Skin of body (tissue), 2 donors: ENCODE data around the gene LMTK2. TPM values are rescaled to one million over a fixed set of nuclear protein-coding genes. Genes with fewer than 3 reads are reported as not detected.
"Not testable (repeated sequence)": the region's sequence is repeated elsewhere in the genome, so short reads cannot be mapped to it uniquely, and the experiment has no call there.

Source experiments
- DNase-seq: peaks from one replicate; lab custom pipeline; 2025; lab: John Stamatoyannopoulos, UW
- total RNA-seq: library from RNA; depleted of rRNA; stranded (reverse); fragments of >200 nt; gene quantifications from one replicate; pipeline ENCODE4 v1.2.3, GENCODE V29; 2014

LMTK2 gene
- total RNA-seq, 1 donor from 2014 or later = 12.9 TPM

DNA sequence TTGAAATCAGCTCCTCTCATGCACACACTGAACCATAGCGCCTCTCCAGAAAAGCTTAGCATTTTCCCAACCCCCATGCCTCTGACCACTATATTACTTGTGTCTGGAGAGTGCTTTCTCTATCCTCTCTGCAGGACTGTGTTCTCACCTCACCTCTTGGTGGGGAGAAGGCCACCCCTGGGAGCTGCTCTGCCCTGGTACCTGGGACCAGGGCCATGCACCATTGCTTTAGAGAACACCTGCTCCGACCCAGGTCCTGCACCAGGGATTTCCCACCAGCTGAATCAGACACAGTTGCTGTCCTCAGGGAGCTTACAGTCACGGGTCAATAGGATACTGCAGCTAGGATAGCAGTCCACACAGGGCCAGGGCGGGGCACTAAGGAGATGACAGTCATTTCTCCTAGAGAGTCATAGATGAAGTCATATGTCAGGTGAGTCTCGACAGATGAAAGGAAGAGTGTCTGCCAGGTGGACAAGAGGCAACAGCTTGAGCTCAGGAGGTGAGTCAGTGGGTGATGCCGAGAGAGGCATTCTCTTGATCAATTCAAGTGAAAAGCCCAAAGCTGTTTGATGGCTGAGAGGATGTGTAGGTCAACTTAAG lies 619 bp upstream of the LMTK2 start:
- DNase-seq = no peak

DNA sequence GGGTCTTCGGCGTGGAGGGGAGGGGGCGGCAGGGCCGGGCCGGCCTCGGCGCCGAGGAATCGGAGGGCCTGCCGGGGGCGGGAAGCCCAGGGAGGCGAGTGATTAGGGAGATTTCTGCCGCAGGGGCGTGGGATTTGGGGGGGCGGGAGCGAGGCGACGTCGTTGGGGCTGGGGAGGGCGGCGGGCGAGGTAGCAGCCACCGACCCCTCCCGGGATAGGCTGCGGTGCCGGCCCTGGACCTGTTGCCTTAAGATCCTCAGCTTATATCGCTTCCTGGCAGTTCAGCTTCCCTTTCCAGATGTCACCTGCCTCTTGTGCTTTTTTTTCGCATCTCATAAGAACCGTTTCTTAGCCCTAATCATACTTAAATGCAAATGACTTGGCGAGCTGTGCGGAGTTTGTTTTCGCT lies 655 bp downstream of the LMTK2 start:
- DNase-seq = no peak

DNA sequence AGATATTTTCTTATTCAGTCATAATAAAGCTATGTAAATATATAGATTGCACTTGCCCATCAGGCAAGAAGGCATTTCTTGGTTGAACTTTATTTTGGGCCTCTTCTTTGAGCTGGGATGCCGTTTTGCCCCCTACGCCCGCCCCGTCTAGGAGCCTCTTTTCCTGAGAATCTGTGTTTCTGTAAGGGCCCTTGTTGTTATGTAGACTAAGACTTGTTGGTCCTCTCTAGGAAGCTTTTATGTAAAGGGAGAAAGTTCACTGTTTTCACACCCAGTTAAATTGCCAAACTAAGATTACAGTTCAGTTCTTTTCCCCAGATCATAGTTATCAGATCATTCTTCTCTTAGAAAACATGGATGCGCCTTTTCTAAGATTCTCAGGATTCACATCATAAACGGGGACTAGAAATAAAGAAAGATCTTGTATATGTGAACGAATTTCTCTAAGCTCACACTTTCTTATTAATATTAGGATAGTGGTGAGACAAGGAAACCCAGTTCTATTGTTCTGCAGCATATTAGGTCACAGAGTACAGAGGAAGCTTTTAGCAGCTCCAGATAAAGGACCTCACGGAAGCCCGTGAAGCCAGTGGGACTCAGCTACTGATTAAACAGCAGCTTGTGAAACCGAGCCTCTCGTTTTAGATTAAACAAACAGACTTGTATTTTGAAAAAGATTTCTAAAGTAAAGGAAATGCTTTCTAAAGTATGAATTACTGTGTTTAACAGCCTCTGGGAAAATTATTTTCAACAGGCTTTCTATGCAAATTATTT lies 3.8 kb downstream of the LMTK2 start:
- DNase-seq = no peak

DNA sequence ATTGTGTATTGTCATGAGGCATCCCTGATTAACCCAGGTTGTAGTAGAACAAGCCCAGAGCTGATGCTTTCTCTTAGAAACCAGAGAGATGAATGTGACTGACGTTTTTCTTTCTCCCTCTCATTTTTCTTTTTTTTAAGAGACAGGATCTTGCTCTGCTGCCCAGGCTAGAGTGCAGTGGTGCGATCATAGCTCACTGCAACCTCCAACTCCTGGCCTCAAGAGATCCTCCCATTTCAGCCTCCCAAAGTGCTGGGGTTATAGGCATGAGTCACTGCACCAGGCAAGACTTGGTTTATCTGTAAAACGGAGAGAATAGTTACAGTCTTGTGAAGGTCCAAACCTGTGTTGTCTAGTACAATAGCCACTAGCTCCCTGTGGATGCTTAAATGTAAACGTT lies 5.4 kb downstream of the LMTK2 start:
- no peak for DNase-seq

DNA sequence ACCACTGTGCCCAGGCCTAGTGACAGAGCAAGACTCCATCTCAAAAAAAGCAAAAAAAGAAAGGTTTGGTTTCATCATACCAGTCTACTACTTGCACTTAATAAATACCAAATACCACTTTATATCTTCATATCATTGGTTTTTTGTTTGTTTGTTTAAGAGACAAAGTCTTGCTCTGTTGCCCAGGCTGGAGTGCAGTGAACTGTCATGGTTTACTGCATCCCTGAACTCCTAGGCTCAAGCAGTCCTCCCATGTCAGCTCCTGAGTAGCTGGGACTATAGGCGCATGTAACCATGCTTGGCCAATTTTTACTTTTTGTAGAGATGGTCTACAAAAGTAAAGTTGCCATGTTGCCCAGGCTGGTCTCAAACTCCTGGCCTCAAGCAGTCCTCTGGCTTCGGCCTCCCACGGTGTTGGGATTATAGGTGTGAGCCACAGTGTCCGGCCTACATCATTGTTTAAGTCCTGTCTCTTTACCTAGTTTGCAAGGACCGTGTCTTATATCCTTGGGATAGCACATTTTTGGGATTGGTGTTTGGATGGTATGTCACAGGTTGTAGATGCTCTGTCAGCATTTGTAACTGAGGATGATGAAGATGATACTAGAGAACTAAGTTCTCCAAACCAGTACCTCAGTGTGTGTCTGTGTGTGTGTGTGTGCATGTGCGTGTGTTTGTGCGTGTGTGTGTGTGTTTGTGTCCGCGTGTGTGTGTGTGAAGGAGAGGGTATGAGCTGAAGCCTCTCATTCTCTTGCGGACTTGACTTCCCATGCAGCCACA lies 9.3 kb downstream of the LMTK2 start:
- no peak for DNase-seq

DNA sequence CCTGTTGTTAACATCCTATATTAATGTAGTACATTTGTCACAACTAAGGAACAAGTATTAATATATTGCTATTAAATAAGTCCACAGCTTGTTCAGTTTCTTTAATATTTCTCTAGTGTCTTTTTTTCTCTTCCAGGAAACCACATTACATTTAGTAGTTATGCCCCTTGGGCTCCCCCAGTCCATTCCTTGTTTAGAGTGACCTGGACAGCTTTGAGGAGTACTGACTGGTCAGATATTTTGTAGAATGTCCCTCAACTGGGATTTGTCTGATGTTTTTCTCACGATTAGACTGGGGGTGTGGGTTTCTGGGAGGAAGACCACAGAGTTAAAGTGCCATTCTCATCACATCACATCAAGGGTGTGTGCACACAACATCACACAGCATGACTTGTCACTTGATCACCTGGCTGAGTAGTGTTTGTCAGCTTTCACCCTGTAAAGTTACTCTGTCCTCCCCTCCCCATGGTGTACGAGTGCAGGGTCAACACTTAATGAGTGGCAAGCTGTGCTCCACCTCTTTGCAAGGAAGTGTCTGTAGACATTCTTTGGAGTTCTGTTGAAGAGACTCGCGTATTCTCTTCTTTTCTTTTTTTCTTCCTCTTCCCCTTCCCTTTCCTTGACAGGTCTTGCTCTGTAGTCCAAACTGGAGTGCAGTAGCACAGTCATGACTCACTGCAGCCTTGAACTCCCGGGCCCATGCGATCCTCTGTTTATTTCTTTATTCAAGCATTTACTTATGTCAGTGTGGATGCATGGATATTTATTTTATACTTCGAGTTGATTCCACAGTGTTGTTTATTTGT lies 10.2 kb downstream of the LMTK2 start:
- DNase-seq = no peak

DNA sequence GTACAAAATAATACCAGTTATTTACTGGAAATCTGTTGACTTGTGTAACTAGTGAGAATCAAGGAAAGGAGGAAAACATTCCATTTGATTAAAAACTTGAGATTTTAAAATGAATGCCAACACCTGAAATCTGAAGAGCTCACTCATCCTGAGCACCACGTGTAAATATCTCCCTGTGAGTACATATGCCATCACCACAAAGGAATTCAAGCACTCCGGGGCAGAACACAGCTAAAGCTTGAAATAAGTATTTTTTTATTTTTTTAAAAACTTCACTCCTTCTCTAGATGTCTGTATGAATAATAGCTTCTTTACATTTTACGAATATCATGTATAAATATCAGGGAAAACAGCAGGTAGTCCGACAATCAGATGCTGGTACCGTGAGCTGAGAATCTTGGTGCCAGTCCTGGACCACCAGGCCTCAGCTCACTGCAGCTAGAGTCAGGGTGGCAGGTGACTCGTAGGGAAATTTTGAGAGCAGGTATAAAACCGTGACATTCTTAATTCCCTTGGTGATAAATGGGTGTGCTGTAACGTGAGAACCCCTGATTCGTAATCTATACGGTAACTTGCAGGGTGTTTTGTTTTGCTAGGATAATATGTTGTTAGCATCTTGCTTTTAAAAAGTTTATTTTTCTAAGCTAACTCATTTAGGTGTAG lies 12.7 kb downstream of the LMTK2 start:
- DNase-seq = no peak

DNA sequence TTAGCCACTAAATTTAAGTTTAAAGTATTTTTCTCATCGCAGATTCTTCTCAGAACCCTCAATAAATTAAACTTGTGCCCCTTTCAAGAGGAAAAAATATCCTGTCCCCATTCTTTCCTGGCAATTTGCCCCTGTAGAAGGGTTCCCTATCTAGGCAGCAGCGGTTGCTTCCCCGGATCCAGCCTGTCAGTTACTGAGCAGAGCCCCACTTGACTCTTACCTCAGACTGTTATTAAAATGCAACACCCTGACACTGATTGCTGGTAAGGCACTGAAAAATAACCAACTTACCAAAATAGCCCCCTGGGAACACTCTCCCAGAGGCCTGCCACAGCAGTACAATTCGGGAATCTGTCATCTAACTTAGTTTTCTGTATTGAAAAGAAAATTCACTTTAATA lies 13.9 kb downstream of the LMTK2 start:
- DNase-seq = no peak

DNA sequence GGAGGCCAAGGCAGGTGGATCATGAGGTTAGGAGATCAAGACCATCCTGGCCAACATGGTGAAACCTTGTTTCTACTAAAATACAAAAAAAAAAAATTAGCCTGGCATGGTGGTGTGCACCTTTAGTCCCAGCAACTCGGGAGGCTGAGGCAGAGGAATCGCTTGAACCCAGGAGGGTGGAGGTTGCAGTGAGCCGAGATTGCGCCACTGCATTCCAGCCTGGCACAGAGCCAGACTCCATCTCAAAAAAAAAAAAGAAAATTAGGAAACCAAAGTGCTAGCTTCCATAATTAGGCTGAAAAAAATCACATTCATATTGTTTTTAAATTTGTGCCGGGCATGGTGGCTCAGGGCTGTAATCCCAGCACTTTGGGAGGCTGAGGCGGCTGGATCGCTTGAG lies 14.7 kb downstream of the LMTK2 start:
- DNase-seq = not testable (repeated sequence)

DNA sequence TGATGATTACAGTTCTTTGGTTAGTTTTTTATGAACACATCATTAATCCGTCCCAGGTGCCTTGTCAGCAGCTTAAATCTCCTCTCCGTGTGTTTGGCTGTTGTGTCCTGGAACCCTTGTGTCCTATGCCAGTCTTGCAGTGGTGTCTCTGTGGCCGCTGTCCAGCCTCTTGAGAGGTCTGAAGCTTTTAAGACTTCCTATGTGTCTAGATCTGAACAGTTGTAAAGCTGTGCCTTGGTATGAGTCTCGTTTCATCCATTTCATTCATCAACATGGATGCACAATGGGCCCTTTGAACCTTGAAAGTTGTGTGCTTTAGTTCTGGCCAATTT lies 16.7 kb downstream of the LMTK2 start:
- DNase-seq = no peak

DNA sequence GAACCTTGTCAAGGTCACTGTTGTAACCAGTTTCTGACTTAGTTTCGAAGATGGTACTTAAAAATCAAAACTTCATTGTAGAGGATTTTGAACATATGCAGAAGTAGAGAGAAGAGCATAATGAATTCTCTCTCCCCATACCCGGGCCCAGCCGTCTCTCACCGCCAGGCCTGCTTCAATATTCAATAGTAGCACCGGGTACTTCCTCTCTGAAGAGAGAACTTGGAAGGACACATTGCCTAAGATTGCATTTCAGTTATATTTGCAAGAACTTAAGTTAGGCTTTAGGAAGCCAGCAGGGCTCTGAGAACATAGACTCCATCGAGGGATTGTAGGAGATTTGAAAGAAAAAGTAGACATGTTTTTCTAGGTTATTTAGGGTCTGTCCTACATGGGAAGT lies 19.1 kb downstream of the LMTK2 start:
- no peak for DNase-seq

DNA sequence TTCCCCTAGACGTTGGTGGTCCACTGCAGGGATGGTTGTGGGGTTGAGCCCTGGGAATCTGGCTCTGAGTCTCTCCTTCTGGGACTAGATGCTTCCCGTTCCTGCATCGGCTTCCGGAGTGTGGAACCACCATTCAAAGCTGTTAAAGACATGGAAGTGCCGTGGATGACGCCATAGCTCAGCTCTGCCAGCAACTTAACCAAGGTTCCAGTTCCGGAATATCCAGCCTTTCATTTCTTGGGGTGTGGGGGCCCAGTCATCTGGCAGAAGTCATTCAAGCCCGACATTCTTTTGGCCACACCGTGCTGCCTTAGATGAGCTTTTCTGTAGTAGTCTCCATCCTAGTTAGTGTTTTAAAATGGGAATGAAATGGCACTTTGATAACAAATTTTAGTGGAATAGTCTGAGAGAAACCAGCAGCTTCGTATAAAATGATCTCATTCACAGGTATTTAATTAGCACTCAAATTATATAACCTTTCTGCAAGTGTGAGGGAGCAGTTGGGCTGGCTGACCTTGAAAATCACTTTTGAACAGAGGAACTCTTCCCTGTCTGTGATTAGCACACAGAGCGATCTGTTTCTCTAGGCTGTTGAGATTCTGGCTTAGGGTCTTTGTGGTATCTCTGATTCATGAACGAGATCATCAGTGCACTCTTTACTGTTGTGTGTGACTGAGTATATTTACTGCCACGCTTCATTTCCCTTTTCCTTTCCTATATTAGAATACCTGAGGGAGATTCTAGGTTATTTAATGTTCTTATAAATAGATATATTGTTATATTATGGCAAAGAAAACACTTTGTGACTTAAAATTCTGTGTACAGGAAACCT lies 19.9 kb downstream of the LMTK2 start:
- no peak for DNase-seq

DNA sequence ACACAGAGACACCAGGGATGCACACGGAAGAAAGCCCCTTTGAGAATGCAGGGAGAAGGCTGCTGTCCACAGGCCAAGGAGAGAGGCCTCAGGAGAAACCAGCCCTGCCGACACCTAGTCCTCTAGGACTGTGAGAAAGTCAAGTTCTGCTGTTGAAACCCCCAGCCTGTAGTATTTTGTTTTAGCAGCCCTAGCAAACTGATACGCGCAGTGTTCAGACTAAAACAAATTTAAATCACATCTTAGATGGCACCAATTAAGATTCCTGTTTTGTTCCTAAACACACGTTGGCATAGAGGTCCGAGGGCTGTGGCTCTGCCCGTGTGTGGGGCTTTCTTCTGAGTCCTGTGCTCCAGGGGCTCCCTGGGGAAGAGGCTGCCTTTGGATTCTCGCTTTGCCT lies 21.7 kb downstream of the LMTK2 start:
- no peak for DNase-seq

DNA sequence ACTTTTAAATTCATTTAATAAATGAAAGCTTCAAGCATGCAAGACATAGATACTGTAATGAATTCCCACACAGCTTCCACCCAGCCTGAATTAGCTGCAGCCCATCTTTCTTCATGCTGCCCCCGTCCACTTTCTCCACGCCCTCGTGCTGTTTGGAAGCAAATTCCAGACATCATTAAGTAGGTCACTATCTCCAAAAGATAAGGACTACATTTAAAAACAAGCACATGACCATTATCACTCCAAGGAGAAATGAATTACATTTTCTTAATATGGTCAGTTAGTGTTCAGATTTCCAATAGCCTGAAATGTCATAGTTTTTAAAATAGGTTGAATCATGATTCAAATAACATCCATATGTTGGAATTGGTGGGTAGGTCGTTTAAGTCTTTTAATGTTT lies 24.3 kb downstream of the LMTK2 start:
- DNase-seq = no peak

DNA sequence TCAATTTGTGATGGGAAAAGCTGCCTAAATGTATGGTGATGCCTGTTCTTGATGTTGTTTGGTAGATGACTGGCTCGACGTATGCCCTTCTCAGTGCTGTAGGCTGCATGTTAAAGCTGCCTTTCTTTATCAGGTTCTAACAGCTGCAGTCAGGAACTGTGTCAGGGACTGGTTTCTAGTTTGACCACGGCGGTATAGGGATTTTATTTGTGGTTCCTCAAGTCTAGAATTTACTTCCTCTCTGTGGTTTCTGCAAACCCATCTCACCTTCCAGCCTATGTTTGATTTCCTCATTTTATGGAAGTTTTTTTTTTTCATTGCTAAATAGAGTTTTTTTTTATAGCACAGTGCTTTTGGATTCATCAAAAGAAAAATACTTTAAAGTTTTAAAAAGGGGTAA lies 26.5 kb downstream of the LMTK2 start:
- DNase-seq = no peak

DNA sequence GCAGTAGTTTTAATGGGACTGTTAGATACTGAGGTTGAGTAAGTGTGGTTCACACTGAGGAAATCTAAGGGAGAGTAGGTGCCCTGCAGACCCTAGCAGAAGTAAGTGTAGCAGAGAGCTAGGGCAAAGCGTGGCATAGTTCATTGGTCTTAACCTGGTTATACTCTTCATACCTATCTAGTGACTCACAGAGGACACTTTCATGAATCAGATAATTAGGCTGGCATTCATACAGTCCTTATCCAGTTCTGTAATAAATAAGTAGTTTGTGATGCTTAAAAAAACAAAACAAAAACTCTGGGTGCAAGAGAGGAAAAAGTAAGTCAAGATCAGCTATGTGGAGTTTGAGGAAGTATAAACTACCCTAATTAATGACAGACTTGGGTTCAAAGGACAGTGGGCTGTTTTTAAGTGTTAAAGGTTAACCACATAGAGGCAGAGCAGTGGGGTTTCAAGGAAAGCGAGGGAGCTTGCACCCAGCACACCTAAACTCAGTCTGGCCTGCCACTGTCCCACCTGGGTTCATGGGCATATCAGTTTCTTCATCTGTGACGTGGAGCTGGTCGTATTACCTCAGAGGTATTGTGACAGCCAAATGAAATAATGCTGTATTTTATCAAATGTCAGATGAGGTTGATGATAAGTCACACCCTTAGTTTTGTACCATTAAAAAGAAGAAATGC lies 27.1 kb downstream of the LMTK2 start:
- no peak for DNase-seq

DNA sequence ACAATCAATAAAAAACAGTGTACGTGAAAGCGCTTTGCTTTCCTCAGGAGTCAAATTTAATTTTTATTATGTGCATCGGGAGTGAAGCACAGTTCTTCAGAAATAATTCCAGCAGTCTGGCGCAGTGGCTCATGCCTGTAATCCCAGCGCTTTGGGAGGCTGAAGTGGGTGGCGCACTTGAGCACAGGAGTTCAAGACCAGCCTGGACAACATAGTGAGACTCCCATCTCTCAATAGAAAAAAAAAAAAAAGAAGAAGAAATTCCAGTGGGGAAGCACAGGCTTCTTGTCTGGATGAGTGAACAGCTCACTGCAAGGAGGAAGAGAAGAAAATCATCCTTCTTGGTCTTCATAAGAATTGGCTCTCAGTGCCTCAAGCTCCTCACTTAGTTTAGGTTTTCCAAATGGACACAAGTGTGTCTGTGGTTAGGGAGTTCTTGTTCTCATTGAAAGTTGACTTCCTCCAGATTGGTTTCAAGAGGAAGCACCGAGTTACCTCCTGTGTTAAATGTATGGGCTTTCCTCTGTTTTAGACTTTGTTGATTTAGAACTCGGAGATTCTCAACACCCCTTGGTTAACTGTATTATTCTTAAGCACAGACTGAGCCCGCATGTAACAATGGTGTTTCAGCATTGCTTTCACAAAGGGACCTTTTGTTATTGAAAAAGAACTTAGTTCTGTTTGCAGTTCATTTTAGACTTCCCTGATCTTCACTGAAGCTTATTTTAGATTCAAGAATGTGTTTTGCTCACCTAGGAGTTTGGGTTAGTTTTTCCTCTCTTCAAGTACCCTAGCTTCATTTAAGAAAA lies 28.0 kb downstream of the LMTK2 start:
- DNase-seq = no peak

DNA sequence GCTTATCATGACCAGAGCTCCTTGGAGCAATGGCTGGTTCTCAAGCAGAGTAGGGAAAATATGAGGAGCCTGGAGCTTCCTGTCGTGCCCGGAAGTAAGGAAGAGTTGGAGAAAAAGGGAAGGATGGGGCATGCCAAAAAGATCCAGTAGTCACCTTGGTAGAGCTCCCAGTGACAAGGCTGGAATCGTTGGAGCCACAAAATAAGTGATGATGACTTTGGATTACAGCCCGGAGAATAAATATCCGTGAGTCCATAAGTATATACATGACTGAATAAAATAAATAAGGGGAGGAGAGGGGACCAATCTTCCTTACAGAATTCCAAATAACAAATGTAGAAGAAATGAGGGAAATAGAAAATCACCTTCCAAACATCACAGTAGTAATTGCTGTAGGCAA lies 29.3 kb downstream of the LMTK2 start:
- DNase-seq = no peak

DNA sequence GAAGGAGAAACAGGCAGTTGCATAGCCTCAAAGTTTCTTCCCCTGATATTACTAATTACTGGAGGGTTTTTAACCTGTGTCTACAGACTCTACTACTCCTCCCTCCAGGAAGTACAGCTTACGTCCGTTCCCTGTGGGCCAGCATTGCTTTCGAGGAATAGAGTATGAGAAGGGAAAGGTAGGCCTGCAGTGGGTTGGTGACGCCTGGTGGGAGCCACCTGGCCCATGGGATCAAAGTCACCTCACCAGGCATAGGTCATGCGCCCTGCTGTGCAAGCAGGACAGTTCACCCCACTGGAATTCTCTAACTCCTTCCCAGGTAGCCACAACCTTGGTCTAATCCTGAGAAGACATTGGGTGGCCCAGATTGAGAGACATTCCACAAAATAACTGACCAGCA lies 29.8 kb downstream of the LMTK2 start:
- DNase-seq = no peak
